ENCODE data around the gene LTBP1.

Gene LTBP1

DNA sequence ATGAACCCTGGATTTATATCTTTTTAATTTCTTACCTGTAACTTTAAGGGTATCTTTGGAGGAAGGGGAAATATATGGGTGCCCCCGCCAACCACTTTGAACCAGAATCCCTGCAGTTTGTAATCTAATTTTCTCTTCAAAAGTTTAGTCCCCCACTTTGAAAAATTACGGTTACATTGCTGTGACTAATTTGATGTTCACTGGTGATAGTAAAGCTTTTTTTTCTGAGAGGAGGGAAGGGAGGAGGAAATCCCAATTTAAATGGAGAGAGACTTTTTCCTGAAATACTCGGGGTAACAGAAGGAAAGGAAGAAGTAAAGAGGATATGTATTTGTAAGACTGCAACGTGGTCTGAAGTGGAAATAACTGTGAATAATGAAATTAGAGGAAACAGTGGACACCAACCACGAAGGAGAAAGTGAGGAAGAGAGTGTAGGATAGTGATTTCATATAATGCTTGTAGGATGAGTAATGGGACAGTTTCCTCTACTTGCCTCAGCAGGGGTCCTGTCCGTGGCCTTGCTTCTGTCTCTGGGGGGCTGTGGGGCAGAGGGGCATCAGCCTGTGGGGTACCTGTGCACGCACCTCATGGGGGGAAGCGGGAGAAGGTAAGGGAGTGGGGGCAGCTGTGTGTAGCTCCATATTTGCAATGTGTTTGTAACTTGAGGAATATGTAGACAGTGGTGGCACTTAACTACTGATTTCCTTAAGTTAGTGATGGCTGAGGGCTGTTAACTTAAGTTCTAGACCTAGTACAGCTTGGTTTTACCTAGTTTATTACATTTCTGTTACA, 161.1 kb downstream of the LTBP1 start:
- Histone ChIP-seq H3K36me3 (ENCODE audit: control insufficient read depth, insufficient read depth, low read length) (no peaks in the 10 kb centered on the region), H3K4me3 (replicated peaks; ENCODE audit: low read depth, low read length) (no peak overlapping the region), H3K27me3 (replicated peaks; ENCODE audit: control insufficient read depth, insufficient read depth, low read length) (no peaks in the 10 kb centered on the region)
- no peak for DNase-seq (ENCODE audit: extremely low read depth, insufficient read length)
- TF ChIP-seq, protein P1, sequence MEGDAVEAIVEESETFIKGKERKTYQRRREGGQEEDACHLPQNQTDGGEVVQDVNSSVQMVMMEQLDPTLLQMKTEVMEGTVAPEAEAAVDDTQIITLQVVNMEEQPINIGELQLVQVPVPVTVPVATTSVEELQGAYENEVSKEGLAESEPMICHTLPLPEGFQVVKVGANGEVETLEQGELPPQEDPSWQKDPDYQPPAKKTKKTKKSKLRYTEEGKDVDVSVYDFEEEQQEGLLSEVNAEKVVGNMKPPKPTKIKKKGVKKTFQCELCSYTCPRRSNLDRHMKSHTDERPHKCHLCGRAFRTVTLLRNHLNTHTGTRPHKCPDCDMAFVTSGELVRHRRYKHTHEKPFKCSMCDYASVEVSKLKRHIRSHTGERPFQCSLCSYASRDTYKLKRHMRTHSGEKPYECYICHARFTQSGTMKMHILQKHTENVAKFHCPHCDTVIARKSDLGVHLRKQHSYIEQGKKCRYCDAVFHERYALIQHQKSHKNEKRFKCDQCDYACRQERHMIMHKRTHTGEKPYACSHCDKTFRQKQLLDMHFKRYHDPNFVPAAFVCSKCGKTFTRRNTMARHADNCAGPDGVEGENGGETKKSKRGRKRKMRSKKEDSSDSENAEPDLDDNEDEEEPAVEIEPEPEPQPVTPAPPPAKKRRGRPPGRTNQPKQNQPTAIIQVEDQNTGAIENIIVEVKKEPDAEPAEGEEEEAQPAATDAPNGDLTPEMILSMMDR (IDR thresholded peaks at IDR 0.05; ENCODE audit: insufficient read depth, low read length, poor library complexity, severe bottlenecking) = no peak

DNA sequence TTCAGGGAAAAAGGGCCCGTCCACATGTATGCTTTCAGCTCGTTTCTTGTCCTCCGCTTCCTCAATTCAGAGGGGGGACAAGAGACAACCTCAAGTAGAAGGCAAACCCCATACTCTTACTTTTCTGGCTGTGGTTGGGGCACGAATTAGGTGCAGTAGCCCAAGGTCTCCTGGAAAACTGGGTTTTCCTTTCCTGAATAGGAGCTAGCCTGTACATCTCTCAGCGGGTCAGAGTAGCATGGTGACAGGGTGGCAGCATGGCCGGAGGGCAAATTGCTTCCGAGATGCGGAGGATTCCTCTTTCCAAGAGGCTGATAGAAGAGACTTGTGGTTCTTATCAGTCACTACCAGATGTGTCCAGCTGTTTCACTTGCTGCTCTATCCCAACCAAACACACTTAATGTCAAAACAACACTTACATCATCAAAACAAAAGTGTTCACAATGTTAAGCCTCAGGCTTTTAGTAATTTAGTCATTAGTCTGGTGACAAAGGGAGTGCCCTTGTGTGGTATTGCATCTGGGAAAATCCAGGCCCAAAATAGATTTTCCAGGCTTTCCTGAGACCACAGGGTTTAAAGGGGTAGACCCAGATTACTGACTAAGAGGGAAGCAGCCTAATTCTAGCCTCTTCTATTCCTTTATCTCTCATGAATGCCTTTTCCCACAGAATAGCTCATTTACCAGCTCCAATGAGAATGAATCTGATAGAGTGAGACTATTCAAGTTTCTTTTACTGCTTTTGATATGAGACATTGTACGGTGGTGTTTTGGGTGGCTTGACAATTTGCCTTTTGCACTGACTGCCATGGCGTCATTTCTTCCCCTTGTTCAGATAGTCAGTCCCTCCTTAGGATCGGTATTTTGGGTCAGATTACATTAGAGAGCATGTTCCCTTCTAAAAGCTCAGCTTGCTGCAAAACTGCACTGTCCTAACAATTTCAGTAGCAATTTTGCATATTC, 162.0 kb downstream of the LTBP1 start:
- TF ChIP-seq, protein P1 (IDR thresholded peaks at IDR 0.05; ENCODE audit: insufficient read depth, low read length, poor library complexity, severe bottlenecking) = no peak
- Histone ChIP-seq H3K27me3 (replicated peaks; ENCODE audit: control insufficient read depth, insufficient read depth, low read length) (no peaks in the 10 kb centered on the region), H3K4me3 (replicated peaks; ENCODE audit: low read depth, low read length) (no peak overlapping the region), H3K36me3 (ENCODE audit: control insufficient read depth, insufficient read depth, low read length) (no peaks in the 10 kb centered on the region)
- no peak for DNase-seq (ENCODE audit: extremely low read depth, insufficient read length)

DNA sequence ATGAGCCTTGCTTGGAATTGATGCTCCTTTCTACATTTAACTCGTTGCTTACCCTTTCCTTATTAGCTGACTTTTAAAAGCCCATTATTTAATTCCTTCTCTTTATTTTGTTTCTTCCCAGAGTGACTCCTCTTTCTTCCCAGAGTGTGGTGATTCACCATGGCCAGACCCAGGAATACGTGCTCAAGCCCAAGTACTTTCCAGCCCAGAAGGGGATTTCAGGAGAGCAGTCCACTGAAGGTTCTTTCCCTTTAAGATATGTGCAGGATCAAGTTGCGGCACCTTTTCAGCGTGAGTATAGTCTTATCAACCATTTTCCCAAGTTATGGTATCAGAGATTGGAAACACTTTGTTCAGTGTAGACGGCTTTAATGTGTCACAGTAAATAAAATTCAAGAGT, 163.7 kb downstream of the LTBP1 start:
- TF ChIP-seq, protein P1 (IDR thresholded peaks at IDR 0.05; ENCODE audit: insufficient read depth, low read length, poor library complexity, severe bottlenecking) = no peak
- no peaks in the 10 kb centered on the region for H3K36me3 ChIP-seq (ENCODE audit: control insufficient read depth, insufficient read depth, low read length)
- H3K27me3 ChIP-seq (replicated peaks; ENCODE audit: control insufficient read depth, insufficient read depth, low read length) = no peaks in the 10 kb centered on the region
- H3K4me3 ChIP-seq (replicated peaks; ENCODE audit: low read depth, low read length) = no peak overlapping the region
- no peak for DNase-seq (ENCODE audit: extremely low read depth, insufficient read length)

DNA sequence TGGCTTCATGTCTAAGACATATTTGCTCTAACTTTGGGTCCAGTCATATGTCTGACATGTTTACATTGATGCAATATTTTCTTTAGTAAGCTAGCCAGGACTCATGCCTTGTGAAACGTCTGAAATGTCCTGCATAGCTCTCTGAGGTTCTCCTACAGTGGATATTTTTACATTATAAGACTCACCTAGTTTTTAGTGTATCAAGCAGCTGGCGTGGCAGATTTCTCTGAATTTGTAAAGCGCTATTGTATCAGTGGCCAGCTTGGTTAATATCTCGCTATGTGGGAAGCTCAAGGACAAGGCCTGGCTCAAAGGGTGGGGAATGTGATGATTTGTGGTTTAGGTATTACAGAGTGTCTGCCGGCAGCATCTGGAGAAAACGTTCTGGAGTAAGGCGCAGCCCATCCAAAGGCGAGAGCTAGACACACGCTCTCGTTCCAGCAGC, 164.3 kb downstream of the LTBP1 start:
- Histone ChIP-seq H3K36me3 (ENCODE audit: control insufficient read depth, insufficient read depth, low read length) (no peaks in the 10 kb centered on the region), H3K4me3 (replicated peaks; ENCODE audit: low read depth, low read length) (no peak overlapping the region), H3K27me3 (replicated peaks; ENCODE audit: control insufficient read depth, insufficient read depth, low read length) (no peaks in the 10 kb centered on the region)
- no peak for DNase-seq (ENCODE audit: extremely low read depth, insufficient read length)
- TF ChIP-seq, protein P1 (IDR thresholded peaks at IDR 0.05; ENCODE audit: insufficient read depth, low read length, poor library complexity, severe bottlenecking) = no peak

DNA sequence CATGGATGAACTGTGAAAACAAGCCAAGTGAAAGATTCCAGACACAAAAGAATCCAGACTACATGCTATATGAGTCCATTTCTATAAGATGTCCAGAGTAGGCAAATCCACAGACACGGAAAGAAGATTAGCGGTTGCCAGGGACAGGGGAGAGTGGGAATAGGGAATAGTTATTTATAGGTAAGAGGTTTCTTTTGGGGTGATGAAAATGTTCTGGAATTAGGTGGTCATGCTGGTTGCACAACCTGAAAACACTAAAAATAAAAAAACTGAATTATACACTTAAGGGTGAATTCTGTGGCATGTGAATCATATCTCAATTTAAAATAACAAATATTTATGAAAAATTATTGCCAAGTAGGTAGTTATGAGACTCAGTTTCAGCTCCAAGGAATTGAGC, 168.4 kb downstream of the LTBP1 start:
- TF ChIP-seq, protein P1 (IDR thresholded peaks at IDR 0.05; ENCODE audit: insufficient read depth, low read length, poor library complexity, severe bottlenecking) = no peak
- Histone ChIP-seq H3K36me3 (ENCODE audit: control insufficient read depth, insufficient read depth, low read length) (no peaks in the 10 kb centered on the region), H3K4me3 (replicated peaks; ENCODE audit: low read depth, low read length) (no peak overlapping the region), H3K27me3 (replicated peaks; ENCODE audit: control insufficient read depth, insufficient read depth, low read length) (no peaks in the 10 kb centered on the region; the same call in 1 of the 2 replicates)
- no peak for DNase-seq (ENCODE audit: extremely low read depth, insufficient read length)

Data from GM06990 (cell line).